ENCODE results near the gene CREBBP. TPM values are rescaled to one million over a fixed set of nuclear protein-coding genes. Genes with fewer than 3 reads are reported as not detected.

The CREBBP gene
- total and polyA plus RNA-seq, 2 experiments from 2014 or later: 24.4 to 33.8 TPM

DNA sequence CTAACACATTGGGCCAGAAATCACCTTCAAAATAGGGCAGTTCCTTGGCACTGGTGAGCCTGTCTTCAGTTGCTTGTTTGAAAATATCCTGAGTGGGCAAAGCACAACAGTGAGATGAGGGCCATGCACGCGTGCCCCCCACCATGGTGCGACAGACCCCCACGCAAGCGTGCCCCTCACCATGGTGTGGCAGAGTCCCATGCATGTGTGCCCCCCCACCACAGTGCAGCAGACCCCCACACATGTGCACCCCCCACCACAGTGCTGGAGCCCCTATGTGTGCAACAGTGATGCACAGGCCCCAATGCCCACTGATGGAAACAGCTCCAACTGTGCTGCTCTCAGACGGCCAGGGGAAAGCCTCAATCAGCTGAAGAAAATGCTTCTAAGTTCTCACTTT, 144.4 kb downstream of the CREBBP start:
- TF ChIP-seq CTCF (IDR thresholded peaks at IDR 0.05; ENCODE audit: low read depth, low read length): no peak
- peaks cover 65% of the 10 kb centered on the region for H3K36me3 ChIP-seq

DNA sequence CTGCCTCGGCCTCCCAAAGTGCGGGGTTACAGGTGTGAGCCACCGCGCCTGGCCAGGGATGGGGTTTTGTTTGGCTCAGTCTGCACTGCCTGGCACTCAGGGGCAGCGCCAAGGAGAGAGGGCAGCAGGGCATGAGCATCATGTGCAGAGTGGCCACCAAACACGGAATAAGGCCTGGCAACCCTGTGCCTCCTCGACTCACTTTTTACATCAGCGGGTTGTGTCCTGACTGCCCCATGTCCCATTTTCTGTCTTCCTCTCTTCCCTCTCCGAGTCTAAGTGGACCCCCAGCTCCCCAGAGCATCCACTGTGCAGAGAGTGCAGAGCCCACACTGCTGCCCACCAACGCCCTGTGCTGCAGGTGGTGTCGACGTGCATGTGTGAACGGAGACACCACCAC, 145.0 kb downstream of the CREBBP start:
- Histone ChIP-seq H3K4me1 (ENCODE audit: low read depth) (no peaks in the 10 kb centered on the region), H3K36me3 (peaks cover 65% of the 10 kb centered on the region), H3K27ac (no peak overlapping the region), H3K27me3 (no peaks in the 10 kb centered on the region), H3K4me3 (no peak overlapping the region), H3K9me3 (ENCODE audit: low read depth) (no peaks in the 10 kb centered on the region)
- TF ChIP-seq CTCF (IDR thresholded peaks at IDR 0.05; ENCODE audit: low read depth, low read length): no peak
- no peak for DNase-seq (ENCODE audit: low read depth in 1 of 2, low spot score in 1 of 2)

More for the DNA sequence above, 144.4 kb downstream of the CREBBP start:
- Histone ChIP-seq H3K4me1 (ENCODE audit: low read depth) (no peaks in the 10 kb centered on the region), H3K27me3 (no peaks in the 10 kb centered on the region), H3K9me3 (ENCODE audit: low read depth) (no peaks in the 10 kb centered on the region), H3K27ac (no peak overlapping the region), H3K4me3 (no peak overlapping the region)
- DNase-seq (ENCODE audit: low read depth in 1 of 2, low spot score in 1 of 2): no peak

- Histone ChIP-seq H3K9me3 (ENCODE audit: low read depth) (no peaks in the 10 kb centered on the region), H3K4me1 (ENCODE audit: low read depth) (no peaks in the 10 kb centered on the region), H3K27ac (no peak overlapping the region), H3K36me3 (peaks cover 61% of the 10 kb centered on the region), H3K27me3 (no peaks in the 10 kb centered on the region), H3K4me3 (no peak overlapping the region)
- TF ChIP-seq CTCF (IDR thresholded peaks at IDR 0.05; ENCODE audit: low read depth, low read length): no peak
- DNase-seq (ENCODE audit: low read depth in 1 of 2, low spot score in 1 of 2): no peak
These were observed 145.7 kb downstream of the CREBBP start for GRCh38 chr16:3734758-3735221.

GRCh38 chr16:3734084-3734757, 146.3 kb downstream of the CREBBP start:
- no peak overlapping the region for H3K27ac ChIP-seq
- TF ChIP-seq CTCF (IDR thresholded peaks at IDR 0.05; ENCODE audit: low read depth, low read length): no peak

GRCh38 chr16:3732171-3732570, 148.3 kb downstream of the CREBBP start:
- no peak for DNase-seq (ENCODE audit: low read depth in 1 of 2, low spot score in 1 of 2)
- H3K9me3 ChIP-seq (ENCODE audit: low read depth): no peaks in the 10 kb centered on the region
- peaks cover 66% of the 10 kb centered on the region for H3K36me3 ChIP-seq
- no peak for TF ChIP-seq CTCF (IDR thresholded peaks at IDR 0.05; ENCODE audit: low read depth, low read length)
- no peak overlapping the region for H3K27ac ChIP-seq
- no peaks in the 10 kb centered on the region for H3K27me3 ChIP-seq
- no peak overlapping the region for H3K4me3 ChIP-seq
- no peaks in the 10 kb centered on the region for H3K4me1 ChIP-seq (ENCODE audit: low read depth)

More at GRCh38 chr16:3734084-3734757, 146.3 kb downstream of the CREBBP start:
- no peaks in the 10 kb centered on the region for H3K4me1 ChIP-seq (ENCODE audit: low read depth)
- no peak for DNase-seq (ENCODE audit: low read depth in 1 of 2, low spot score in 1 of 2)
- H3K4me3 ChIP-seq: no peak overlapping the region
- no peaks in the 10 kb centered on the region for H3K9me3 ChIP-seq (ENCODE audit: low read depth)
- H3K27me3 ChIP-seq: no peaks in the 10 kb centered on the region
- peaks cover 59% of the 10 kb centered on the region for H3K36me3 ChIP-seq
